Muscle layer of duodenum (tissue), 2 donors: Measurements from ENCODE around the gene LHFPL6.

Experiments
- H3K27ac ChIP-seq: one replicate; pipeline ENCODE4 v1.7.0; 2013; ENCODE audit warnings: mild to moderate bottlenecking, low read length
- H3K27me3 ChIP-seq: one replicate; pipeline ENCODE4 v1.7.0; 2013; ENCODE audit warnings: low read depth, mild to moderate bottlenecking, control low read depth, low read length
- H3K36me3 ChIP-seq, 2 donors: one replicate each; pipeline ENCODE4 v1.7.0; 2013; ENCODE audit warnings: low read length in 2 of 2, control low read depth in 1 of 2, mild to moderate bottlenecking in 1 of 2; ENCODE audit not compliant: insufficient read depth in 2 of 2, control insufficient read depth in 1 of 2
- H3K4me1 ChIP-seq, 2 donors: one replicate each; pipeline ENCODE4 v1.7.0; 2013; ENCODE audit warnings: low read length in 2 of 2, mild to moderate bottlenecking in 2 of 2, control low read depth in 1 of 2, moderate library complexity in 1 of 2; ENCODE audit not compliant: insufficient read depth in 2 of 2, control insufficient read depth in 1 of 2
- H3K4me3 ChIP-seq, 2 donors: one replicate each; pipeline ENCODE4 v1.7.0; 2013; ENCODE audit warnings: low read length in 2 of 2, low read depth in 1 of 2, mild to moderate bottlenecking in 1 of 2
- H3K9me3 ChIP-seq, 2 donors: one replicate each; pipeline ENCODE4 v1.7.0; 2013; ENCODE audit warnings: low read length in 2 of 2, control low read depth in 1 of 2, mild to moderate bottlenecking in 1 of 2; ENCODE audit not compliant: control insufficient read depth in 1 of 2
- donor health status: healthy.

LHFPL6 gene

GRCh38 chr13:39397896-39398265 lies 205.1 kb downstream of the LHFPL6 start:
- Histone ChIP-seq H3K4me1 (peaks cover 0 to 3% of the 10 kb centered on the region in 2 donors), H3K27me3 (no peaks in the 10 kb centered on the region), H3K36me3 (no peaks in the 10 kb centered on the region), H3K4me3 (no peak overlapping the region), H3K27ac (no peak overlapping the region), H3K9me3 (no peaks in the 10 kb centered on the region)

DNA sequence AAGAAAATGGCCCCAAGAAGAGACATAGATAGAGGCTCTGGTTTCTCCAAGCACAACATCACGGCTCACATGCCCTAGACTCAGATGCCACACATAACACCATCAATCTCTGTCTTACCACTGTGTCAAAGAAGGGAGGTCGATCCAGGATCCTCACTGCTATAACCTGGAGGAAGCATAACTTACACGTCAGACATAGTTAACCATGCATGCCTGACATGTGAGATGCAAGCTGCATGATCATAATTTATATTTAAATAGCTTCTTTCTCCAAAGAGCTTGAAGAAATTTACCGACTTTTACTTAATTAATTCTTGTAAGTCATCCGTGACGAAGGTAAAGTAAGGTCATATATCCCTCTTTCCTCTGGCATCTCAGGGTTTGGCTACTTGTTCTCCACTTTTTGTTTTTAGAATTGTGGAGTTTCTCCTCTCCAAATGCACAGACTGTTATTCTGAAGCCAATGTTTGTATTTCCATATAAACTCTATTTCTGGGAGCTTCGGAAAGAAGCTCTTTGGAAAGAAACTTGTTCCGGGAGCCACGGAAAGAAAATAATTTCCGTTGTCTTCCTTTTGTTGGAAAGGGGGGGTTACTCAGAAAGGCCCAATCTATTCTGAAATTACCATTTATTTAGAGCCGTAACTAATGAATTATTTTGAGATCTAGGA lies 205.6 kb downstream of the LHFPL6 start:
- peak overlapping the region; percentile 10 for H3K27ac ChIP-seq
- H3K36me3 ChIP-seq: no peaks in the 10 kb centered on the region
- H3K27me3 ChIP-seq: no peaks in the 10 kb centered on the region
- H3K4me1 ChIP-seq: peaks cover 0 to 3% of the 10 kb centered on the region in 2 donors
- peak overlapping the region in 1 of 2 donors; percentile 6 for H3K4me3 ChIP-seq
- H3K9me3 ChIP-seq: no peaks in the 10 kb centered on the region

DNA sequence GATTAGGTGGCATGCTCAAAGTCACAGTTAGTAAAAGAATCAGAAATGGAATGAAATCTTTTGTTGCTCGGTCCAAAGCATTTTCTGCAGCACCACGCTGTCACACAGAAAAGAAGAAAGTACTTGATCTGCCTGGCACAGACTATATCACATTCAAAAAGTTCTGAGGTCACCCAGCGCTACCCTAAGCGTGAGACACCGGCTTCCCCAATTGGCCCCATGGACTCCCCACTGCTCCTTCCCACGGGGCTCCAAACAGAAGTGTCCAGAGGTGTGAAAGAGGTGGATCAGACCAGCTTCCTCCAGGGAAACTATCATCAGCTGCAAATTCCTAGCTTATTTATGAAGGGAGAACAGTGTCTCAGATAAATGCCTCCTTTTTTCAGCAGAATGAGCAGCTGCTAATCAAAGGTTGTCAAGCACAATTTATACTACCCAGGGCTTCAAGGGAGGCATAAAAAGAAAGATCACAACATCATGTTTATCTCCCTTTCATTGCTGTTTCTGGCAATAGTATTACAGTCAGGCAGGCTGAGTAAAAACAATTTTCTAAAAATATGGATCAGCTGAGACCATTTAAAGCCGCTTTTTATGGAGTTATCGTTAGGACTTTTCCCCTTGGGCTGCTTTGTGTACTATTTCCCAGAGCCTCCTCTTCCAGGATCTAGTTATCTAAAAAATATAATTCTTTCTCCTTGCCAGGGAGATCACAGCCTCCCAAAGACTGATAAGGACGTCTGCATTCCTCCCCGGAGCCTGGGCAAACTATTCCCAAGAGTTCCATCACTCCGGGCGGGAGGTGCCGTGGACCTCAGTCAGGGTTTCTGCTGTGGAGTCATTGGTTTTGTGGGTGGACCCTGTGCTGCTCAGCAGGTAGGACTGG lies 208.0 kb downstream of the LHFPL6 start:
- H3K27me3 ChIP-seq: no peaks in the 10 kb centered on the region
- no peaks in the 10 kb centered on the region for H3K36me3 ChIP-seq
- peaks cover 0 to 3% of the 10 kb centered on the region in 2 donors for H3K4me1 ChIP-seq
- H3K9me3 ChIP-seq: no peaks in the 10 kb centered on the region
- H3K4me3 ChIP-seq: no peak overlapping the region
- H3K27ac ChIP-seq: no peak overlapping the region

DNA sequence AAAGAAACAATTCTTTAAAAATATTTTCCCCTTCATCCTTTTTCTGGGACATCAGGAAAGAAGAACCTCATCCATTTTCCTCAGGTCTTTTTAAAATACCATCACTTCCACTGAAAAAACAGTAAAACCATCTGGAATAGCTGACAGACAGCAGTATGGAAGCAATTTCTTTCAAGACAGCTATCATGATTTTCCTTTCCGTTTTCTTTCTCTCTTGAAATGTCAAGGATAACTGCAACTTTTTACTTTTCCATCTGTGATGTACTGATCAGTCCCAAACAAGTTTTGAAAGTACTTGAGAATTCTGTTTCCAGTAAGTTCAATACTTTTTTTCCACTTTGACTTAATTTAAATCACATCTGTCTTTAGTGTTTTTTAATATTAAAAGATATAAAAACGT lies 211.2 kb downstream of the LHFPL6 start:
- no peaks in the 10 kb centered on the region for H3K9me3 ChIP-seq
- no peak overlapping the region for H3K4me3 ChIP-seq
- H3K36me3 ChIP-seq: no peaks in the 10 kb centered on the region

GRCh38 chr13:39389013-39389412 lies 214.0 kb downstream of the LHFPL6 start:
- Histone ChIP-seq H3K4me3 (no peak overlapping the region), H3K4me1 (peaks cover 0 to 4% of the 10 kb centered on the region in 2 donors), H3K27ac (no peak overlapping the region), H3K36me3 (no peaks in the 10 kb centered on the region), H3K9me3 (no peaks in the 10 kb centered on the region), H3K27me3 (no peaks in the 10 kb centered on the region)

More for the DNA sequence above, 211.2 kb downstream of the LHFPL6 start:
- Histone ChIP-seq H3K27me3 (no peaks in the 10 kb centered on the region), H3K27ac (no peak overlapping the region), H3K4me1 (no peaks in the 10 kb centered on the region)

DNA sequence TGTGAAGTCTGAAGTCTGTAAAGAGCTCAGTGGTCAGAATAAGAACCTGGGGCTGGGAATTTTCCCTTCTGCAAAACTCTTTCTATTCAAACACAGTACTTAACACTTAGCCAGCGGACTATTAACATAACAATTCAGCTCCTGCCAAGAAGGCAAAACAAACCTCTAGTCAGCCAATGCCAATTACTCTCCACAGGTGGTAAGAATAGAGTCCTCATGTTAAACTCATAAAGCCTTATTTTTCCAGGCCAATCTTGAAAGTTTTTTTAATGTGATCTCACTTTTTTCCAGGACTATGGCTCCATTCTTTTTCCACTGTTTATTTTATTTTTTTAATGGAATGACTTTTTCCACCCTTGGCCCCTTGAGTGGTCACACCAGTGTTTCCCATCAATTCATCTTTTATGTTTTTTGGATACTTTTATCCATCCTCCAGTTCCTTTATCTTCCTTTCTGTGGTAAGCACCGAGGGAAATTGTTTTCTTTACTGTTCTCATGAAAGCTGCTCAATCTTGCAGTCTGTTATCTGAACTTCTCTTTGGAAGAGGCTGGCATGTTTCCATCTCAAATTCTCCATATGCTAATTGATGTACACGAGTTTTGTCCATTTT lies 217.3 kb downstream of the LHFPL6 start:
- Histone ChIP-seq H3K4me3 (no peak overlapping the region), H3K36me3 (no peaks in the 10 kb centered on the region), H3K27me3 (no peaks in the 10 kb centered on the region), H3K27ac (no peak overlapping the region), H3K4me1 (peaks cover 0 to 4% of the 10 kb centered on the region in 2 donors), H3K9me3 (no peaks in the 10 kb centered on the region)

GRCh38 chr13:39385154-39385553 lies 217.8 kb downstream of the LHFPL6 start:
- Histone ChIP-seq H3K36me3 (no peaks in the 10 kb centered on the region), H3K27me3 (no peaks in the 10 kb centered on the region), H3K9me3 (no peaks in the 10 kb centered on the region), H3K27ac (no peak overlapping the region), H3K4me1 (peaks cover 0 to 4% of the 10 kb centered on the region in 2 donors), H3K4me3 (no peak overlapping the region)

- Histone ChIP-seq H3K9me3 (no peaks in the 10 kb centered on the region), H3K4me1 (peaks cover 0 to 4% of the 10 kb centered on the region in 2 donors), H3K4me3 (no peak overlapping the region), H3K27me3 (no peaks in the 10 kb centered on the region), H3K36me3 (no peaks in the 10 kb centered on the region), H3K27ac (no peak overlapping the region)
Observed at GRCh38 chr13:39381456-39381855, 221.5 kb downstream of the LHFPL6 start.

DNA sequence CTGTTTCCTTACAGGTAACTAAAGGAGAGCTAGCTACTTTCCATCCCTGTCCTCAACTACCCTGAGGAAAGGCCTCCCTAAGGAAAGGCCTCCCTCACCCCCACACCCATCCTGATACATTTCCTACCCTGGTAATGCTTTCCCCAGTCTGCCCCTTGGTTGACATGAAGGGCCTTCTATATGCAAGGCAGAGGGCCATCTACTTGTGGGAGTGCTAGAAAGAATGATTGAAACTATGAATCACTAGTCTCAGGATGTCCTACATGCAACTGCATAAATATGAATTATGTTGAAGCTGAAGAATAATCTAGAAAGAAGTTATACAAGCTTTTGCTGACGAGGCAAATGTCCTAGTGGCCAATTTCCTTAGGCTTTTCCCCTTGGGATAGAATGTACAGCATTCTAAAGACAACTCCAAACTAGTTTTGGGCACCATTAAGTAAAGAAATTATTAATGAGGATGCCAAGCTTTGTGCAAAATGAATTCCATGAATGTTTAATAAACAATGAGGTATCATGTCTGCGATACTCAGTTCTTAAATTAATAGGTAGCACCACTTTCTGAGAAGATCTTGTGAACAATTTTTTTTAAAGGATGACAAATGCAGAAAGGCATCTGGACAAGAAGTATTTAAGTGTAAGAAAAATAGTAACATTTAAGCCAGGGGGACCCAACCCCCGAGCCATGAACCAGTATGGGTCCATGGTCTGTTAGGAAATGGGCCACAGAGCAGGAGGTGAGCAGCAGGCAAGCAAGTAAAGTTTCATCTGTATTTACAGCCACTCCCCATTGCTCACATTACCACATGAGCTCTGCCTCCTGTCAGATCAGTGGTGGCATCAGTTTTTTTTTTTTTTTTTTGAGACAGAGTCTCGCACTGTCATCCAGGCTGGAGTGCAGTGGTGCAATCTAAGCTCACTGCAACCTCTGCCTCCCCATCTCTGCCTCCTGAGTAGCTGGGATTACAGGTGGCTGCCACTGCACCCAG lies 223.0 kb downstream of the LHFPL6 start:
- Histone ChIP-seq H3K36me3 (no peaks in the 10 kb centered on the region), H3K9me3 (no peaks in the 10 kb centered on the region), H3K27ac (no peak overlapping the region), H3K4me1 (no peaks in the 10 kb centered on the region), H3K27me3 (no peaks in the 10 kb centered on the region), H3K4me3 (no peak overlapping the region)

GRCh38 chr13:39379118-39379517 lies 223.9 kb downstream of the LHFPL6 start:
- H3K4me1 ChIP-seq: no peaks in the 10 kb centered on the region
- H3K9me3 ChIP-seq: no peaks in the 10 kb centered on the region
- H3K27me3 ChIP-seq: no peaks in the 10 kb centered on the region
- no peak overlapping the region for H3K4me3 ChIP-seq
- H3K36me3 ChIP-seq: no peaks in the 10 kb centered on the region
- no peak overlapping the region for H3K27ac ChIP-seq
